NCI-H1417 (cell line): ENCODE results near the gene BASP1.
"Not testable (repeated sequence)": the region's sequence is repeated elsewhere in the genome, so short reads cannot be mapped to it uniquely, and the experiment has no call there.

ENCODE experiments used
- DNase-seq, 3 experiments: peaks; one replicate each; lab custom pipeline; 2025; lab: John Stamatoyannopoulos, UW

The BASP1 gene

GRCh38 chr5:17319095-17319494 lies 101.7 kb downstream of the BASP1 start:
- not testable (repeated sequence) for DNase-seq

GRCh38 chr5:17325770-17326599 lies 108.6 kb downstream of the BASP1 start:
- no peak for DNase-seq
